PC-3 (cell line): Measurements from ENCODE around the gene UBE3C. TPM values are rescaled to one million over a fixed set of nuclear protein-coding genes. Genes with fewer than 3 reads are reported as not detected.

ENCODE experiments used
- ATAC-seq: fragments of 200-7000 bp; cut with Tn5 transposase; 2 replicates; pipeline ENCODE4 v1.9.1; 2020; ENCODE audit warnings: mild to moderate bottlenecking, moderate library complexity
- Bru-seq: library from RNA; stranded (reverse); fragments of 400-500 nt; gene quantifications from one replicate; lab custom pipeline; 2021; lab: Mats Ljungman, UMichigan
- BruChase-seq, 2 experiments: library from RNA; stranded (reverse); fragments of 400-500 nt; gene quantifications; one replicate each; lab custom pipeline; 2021; lab: Mats Ljungman, UMichigan
- BruUV-seq: library from RNA; stranded (reverse); fragments of 400-500 nt; replicated peaks from 2 replicates; lab custom pipeline; 2021; lab: Mats Ljungman, UMichigan
- CTCF ChIA-PET: fragments of 300-600 bp; sonication (Branson Sonifier 250); formaldehyde crosslinking; loops from one replicate; lab custom pipeline; 2022; ENCODE audit warnings: antibody characterized with exemption; lab: Charles Lee
- POLR2A ChIA-PET: fragments of 300-600 bp; sonication (Branson Sonifier 250); formaldehyde crosslinking; loops from one replicate; lab custom pipeline; 2022; ENCODE audit warnings: antibody characterized with exemption; ENCODE audit not compliant: unreplicated experiment; lab: Charles Lee
- DNase-seq: peaks from one replicate; pipeline ENCODE4 v3.0.0-alpha.2; 2015
- H2AFZ ChIP-seq: fragments of 300-600 bp; sonication (generic); 2 replicates; pipeline ENCODE4 v1.6.0; 2016; ENCODE audit warnings: antibody characterized with exemption, low read length
- H3F3A ChIP-seq: fragments of 300-600 bp; sonication (generic); one replicate; pipeline ENCODE4 v1.6.0; 2017; ENCODE audit warnings: antibody characterized with exemption, low read length, control low read depth, mild to moderate bottlenecking; ENCODE audit not compliant: unreplicated experiment
- H3K27ac ChIP-seq: fragments of 300-600 bp; sonication (generic); 2 replicates; pipeline ENCODE4 v1.5.1; 2016; ENCODE audit warnings: mild to moderate bottlenecking, low read length
- H3K27me3 ChIP-seq: fragments of 300-600 bp; sonication (generic); 2 replicates; pipeline ENCODE4 v1.6.1; 2016; ENCODE audit warnings: low read length, mixed read lengths
- H3K36me3 ChIP-seq: fragments of 300-600 bp; sonication (generic); 2 replicates; pipeline ENCODE4 v1.6.1; 2016; ENCODE audit warnings: low read depth, mixed run types, low read length, mixed read lengths
- H3K4me1 ChIP-seq: fragments of 300-600 bp; sonication (generic); 2 replicates; pipeline ENCODE4 v1.5.1; 2016; ENCODE audit warnings: low read length; ENCODE audit not compliant: insufficient read depth
- H3K4me2 ChIP-seq: fragments of 300-600 bp; sonication (generic); 2 replicates; pipeline ENCODE4 v1.6.0; 2016; ENCODE audit warnings: low read length
- H3K4me3 ChIP-seq: fragments of 300-600 bp; sonication (generic); 2 replicates; pipeline ENCODE4 v1.5.1; 2016; ENCODE audit warnings: mild to moderate bottlenecking, low read length, mixed read lengths
- H3K79me2 ChIP-seq: fragments of 300-600 bp; sonication (generic); 2 replicates; pipeline ENCODE4 v1.6.1; 2017; ENCODE audit warnings: low read length, mixed read lengths
- H3K9ac ChIP-seq: fragments of 300-600 bp; sonication (generic); 2 replicates; pipeline ENCODE4 v1.6.0; 2016; ENCODE audit warnings: mild to moderate bottlenecking, low read length
- H3K9me2 ChIP-seq: fragments of 300-600 bp; sonication (generic); replicated peaks from 2 replicates; pipeline ENCODE4 v1.6.1; 2016; ENCODE audit warnings: mixed run types, low read length, mixed read lengths
- H3K9me3 ChIP-seq: fragments of 300-600 bp; sonication (generic); 2 replicates; pipeline ENCODE4 v1.6.1; 2016; ENCODE audit warnings: low read length, mixed read lengths
- H4K20me1 ChIP-seq: fragments of 300-600 bp; sonication (generic); 2 replicates; pipeline ENCODE4 v1.6.1; 2016; ENCODE audit warnings: low read length, mixed read lengths
- EZH2 ChIP-seq: fragments of 300-600 bp; sonication (generic); IDR thresholded peaks from one replicate; pipeline ENCODE4 v1.6.1; 2017; ENCODE audit warnings: antibody characterized with exemption, mild to moderate bottlenecking, low read length; ENCODE audit not compliant: unreplicated experiment
- EZH2phosphoT487 ChIP-seq: fragments of 300-600 bp; sonication (generic); IDR thresholded peaks from 2 replicates; pipeline ENCODE4 v1.6.1; 2018; ENCODE audit warnings: mild to moderate bottlenecking, antibody characterized with exemption, low read length, borderline replicate concordance
- intact Hi-C: fragments of 100-400 bp; cut with micrococcal nuclease; formaldehyde crosslinking; loops from 2 replicates; pipeline ENCODE4 v1.9.0; 2023
- long read RNA-seq: library from polyadenylated mRNA; unstranded; transcript quantifications from one replicate; pipeline ENCODE4 v2.0.0, GENCODE V29; 2021; ENCODE audit not compliant: unreplicated experiment
- total RNA-seq: library from RNA; depleted of rRNA; stranded (reverse); fragments of >200 nt; gene quantifications from 2 replicates; pipeline ENCODE4 v1.2.3, GENCODE V29; 2014; rRNA removed
- TF ChIP-seq, protein P1 (sequence below): fragments of 300-600 bp; sonication (generic); conservative IDR thresholded peaks from 2 replicates; pipeline ENCODE4 v1.5.1; 2017; ENCODE audit warnings: antibody characterized with exemption, low read depth, mild to moderate bottlenecking, low read length

The UBE3C gene
- 83.1 and 86.6 TPM in 2 replicates for total RNA-seq
- Bru-seq, nascent RNA, result percentile 94 among the genes with signal in this experiment
- BruChase-seq, experiment 1, labeled RNA remaining after a 6-hour chase, result percentile 90 among the genes with signal in this experiment
- BruChase-seq, experiment 2, labeled RNA remaining after a 2-hour chase, result percentile 93 among the genes with signal in this experiment
- long read RNA-seq, full-length matches to known transcripts, result 92 of 192 reads
- long read RNA-seq, partial matches to known transcripts, result 28 of 192 reads
- long read RNA-seq, other reads (novel, unspliced or antisense), result 72 of 192 reads

DNA sequence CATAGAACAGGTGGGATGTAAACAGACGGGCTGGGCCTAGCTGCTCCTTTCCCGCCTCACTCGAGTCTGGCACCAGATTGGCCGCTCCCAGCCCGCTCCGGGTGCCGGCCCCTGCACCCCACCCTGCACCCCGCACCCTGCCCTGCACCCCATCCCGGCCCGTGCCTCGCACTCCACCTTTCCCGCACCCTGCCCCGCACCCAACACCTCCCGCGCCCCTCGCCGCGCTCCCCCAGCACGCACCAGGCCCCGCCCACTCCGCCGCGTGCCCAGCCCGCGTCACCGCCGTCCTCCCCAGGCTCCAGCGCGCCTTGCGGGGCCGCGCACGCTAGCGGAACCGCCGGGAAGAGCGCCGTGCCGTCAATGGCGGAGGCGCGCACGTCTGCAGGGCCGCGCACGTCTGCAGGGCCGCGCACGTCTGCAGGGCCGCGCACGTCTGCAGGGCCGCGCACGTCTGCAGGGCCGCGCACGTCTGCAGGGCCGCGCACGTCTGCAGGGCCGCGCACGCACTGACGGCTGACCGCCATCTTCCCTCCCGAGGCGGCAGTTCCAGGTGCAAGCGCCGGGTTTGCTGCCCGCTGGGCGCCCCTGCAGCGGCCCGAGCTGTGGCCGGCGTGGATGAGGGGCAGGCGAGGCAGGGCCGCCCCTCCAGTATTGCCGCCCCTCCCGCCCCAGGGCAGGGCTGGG is at the start of gene UBE3C:
Gene UBE3C, plus strand, starts transcription at position 503 of the 687 bp plus-strand sequence. CDS start 347 bp downstream, outside the sequence.
- H3K4me2 ChIP-seq, result peak within 1 kb of the TSS; percentile 91
- ChIA-PET CTCF (no interaction called here), POLR2A (no interaction called here)
- H3F3A ChIP-seq, result no peaks in the 10 kb centered on the region
- H3K27me3 ChIP-seq, result no peaks in the 10 kb centered on the region
- DNase-seq (peak; percentile 88), ATAC-seq (peak; percentile 84)
- H3K4me1 ChIP-seq, result peaks cover 31% of the 10 kb centered on the region
- H3K27ac ChIP-seq, result peak within 1 kb of the TSS; percentile 58
- intact Hi-C loops, result loop anchor here (5.0 to 10.0 kb wide), 3 partner anchors 114 to 246 kb away; partner anchors contain the start of gene LMBR1
- peaks cover 24% of the 10 kb centered on the region for H3K36me3 ChIP-seq
- H3K9me3 ChIP-seq, result no peaks in the 10 kb centered on the region
- H2AFZ ChIP-seq, result peak within 1 kb of the TSS; percentile 54; the same call in 1 of the 2 replicates
- TF ChIP-seq EZH2 (no peak), EZH2phosphoT487 (no peak)
- H4K20me1 ChIP-seq, result peaks cover 39% of the 10 kb centered on the region
- H3K79me2 ChIP-seq, result peaks cover 45% of the 10 kb centered on the region
- H3K9ac ChIP-seq, result peak within 1 kb of the TSS; percentile 100
- BruUV-seq, result no TSS peak
- no peaks in the 10 kb centered on the region for H3K9me2 ChIP-seq
- H3K4me3 ChIP-seq, result peak within 1 kb of the TSS; percentile 93

- ChIA-PET CTCF (no interaction called here), POLR2A (no interaction called here)
- Histone ChIP-seq H3K4me3 (no peak overlapping the region), H4K20me1 (no peaks in the 10 kb centered on the region), H3K27ac (no peak overlapping the region), H2AFZ (no peak overlapping the region), H3K9ac (no peak overlapping the region), H3K36me3 (no peaks in the 10 kb centered on the region), H3K4me2 (no peak overlapping the region), H3K9me3 (no peaks in the 10 kb centered on the region), H3K79me2 (no peaks in the 10 kb centered on the region), H3K4me1 (no peaks in the 10 kb centered on the region), H3F3A (no peaks in the 10 kb centered on the region), H3K27me3 (peaks cover 17% of the 10 kb centered on the region; the same call in 1 of the 2 replicates), H3K9me2 (no peaks in the 10 kb centered on the region)
- ATAC-seq, result no peak
- intact Hi-C loops, result no loop called here
- TF ChIP-seq EZH2 (no peak), EZH2phosphoT487 (no peak)
- TF ChIP-seq, protein P1, sequence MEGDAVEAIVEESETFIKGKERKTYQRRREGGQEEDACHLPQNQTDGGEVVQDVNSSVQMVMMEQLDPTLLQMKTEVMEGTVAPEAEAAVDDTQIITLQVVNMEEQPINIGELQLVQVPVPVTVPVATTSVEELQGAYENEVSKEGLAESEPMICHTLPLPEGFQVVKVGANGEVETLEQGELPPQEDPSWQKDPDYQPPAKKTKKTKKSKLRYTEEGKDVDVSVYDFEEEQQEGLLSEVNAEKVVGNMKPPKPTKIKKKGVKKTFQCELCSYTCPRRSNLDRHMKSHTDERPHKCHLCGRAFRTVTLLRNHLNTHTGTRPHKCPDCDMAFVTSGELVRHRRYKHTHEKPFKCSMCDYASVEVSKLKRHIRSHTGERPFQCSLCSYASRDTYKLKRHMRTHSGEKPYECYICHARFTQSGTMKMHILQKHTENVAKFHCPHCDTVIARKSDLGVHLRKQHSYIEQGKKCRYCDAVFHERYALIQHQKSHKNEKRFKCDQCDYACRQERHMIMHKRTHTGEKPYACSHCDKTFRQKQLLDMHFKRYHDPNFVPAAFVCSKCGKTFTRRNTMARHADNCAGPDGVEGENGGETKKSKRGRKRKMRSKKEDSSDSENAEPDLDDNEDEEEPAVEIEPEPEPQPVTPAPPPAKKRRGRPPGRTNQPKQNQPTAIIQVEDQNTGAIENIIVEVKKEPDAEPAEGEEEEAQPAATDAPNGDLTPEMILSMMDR, result no peak
- no peak for DNase-seq
- no TSS peak for BruUV-seq
Measured at GRCh38 chr7:157089100-157089610, 49.6 kb upstream of the UBE3C start.

- POLR2A ChIA-PET, result no interaction called here
- peaks cover 17% of the 10 kb centered on the region; the same call in 1 of the 2 replicates for H3K27me3 ChIP-seq
- no TSS peak for BruUV-seq
Measured at GRCh38 chr7:157090485-157091165, 48.1 kb upstream of the UBE3C start.

More at GRCh38 chr7:157090485-157091165, 48.1 kb upstream of the UBE3C start:
- H3K36me3 ChIP-seq, result no peaks in the 10 kb centered on the region
- no peak overlapping the region for H3K4me2 ChIP-seq
- no peaks in the 10 kb centered on the region for H4K20me1 ChIP-seq
- H2AFZ ChIP-seq, result no peak overlapping the region
- H3K4me1 ChIP-seq, result no peaks in the 10 kb centered on the region
- no peak overlapping the region for H3K9ac ChIP-seq
- H3K9me3 ChIP-seq, result no peaks in the 10 kb centered on the region
- no peaks in the 10 kb centered on the region for H3K9me2 ChIP-seq
- TF ChIP-seq, protein P1, result no peak
- TF ChIP-seq EZH2phosphoT487 (no peak), EZH2 (no peak)
- ATAC-seq (no peak), DNase-seq (no peak)
- intact Hi-C loops, result no loop called here
- H3K4me3 ChIP-seq, result no peak overlapping the region
- no peak overlapping the region for H3K27ac ChIP-seq
- no peaks in the 10 kb centered on the region for H3K79me2 ChIP-seq
- CTCF ChIA-PET, result no interaction called here
- no peaks in the 10 kb centered on the region for H3F3A ChIP-seq
